Activated gamma-delta T cell treated with anti-CD3 and anti-CD28 coated beads, Interleukin-2, amount 50 U/mL, for 16 hours (primary cell): ENCODE measurements around the gene SBK1.

Source experiments
- DNase-seq: peaks from one replicate; pipeline ENCODE4 v3.0.0-alpha.2; 2020; ENCODE audit warnings: low read depth

Gene SBK1

GRCh38 chr16:28282045-28282444 lies 10.3 kb upstream of the SBK1 start:
- DNase-seq: no peak

GRCh38 chr16:28283173-28283572 lies 9.2 kb upstream of the SBK1 start:
- DNase-seq: no peak

GRCh38 chr16:28283798-28284577 lies 8.3 kb upstream of the SBK1 start:
- no peak for DNase-seq

GRCh38 chr16:28285649-28286048 lies 6.7 kb upstream of the SBK1 start:
- DNase-seq: no peak

- DNase-seq: no peak
These were observed 4.2 kb upstream of the SBK1 start for GRCh38 chr16:28288114-28288513.

GRCh38 chr16:28289048-28289447 lies 3.3 kb upstream of the SBK1 start:
- no peak for DNase-seq

- DNase-seq: no peak
These were observed 2.1 kb upstream of the SBK1 start for GRCh38 chr16:28289939-28290858.

GRCh38 chr16:28290859-28291254 lies 1.5 kb upstream of the SBK1 start:
- no peak for DNase-seq

DNA sequence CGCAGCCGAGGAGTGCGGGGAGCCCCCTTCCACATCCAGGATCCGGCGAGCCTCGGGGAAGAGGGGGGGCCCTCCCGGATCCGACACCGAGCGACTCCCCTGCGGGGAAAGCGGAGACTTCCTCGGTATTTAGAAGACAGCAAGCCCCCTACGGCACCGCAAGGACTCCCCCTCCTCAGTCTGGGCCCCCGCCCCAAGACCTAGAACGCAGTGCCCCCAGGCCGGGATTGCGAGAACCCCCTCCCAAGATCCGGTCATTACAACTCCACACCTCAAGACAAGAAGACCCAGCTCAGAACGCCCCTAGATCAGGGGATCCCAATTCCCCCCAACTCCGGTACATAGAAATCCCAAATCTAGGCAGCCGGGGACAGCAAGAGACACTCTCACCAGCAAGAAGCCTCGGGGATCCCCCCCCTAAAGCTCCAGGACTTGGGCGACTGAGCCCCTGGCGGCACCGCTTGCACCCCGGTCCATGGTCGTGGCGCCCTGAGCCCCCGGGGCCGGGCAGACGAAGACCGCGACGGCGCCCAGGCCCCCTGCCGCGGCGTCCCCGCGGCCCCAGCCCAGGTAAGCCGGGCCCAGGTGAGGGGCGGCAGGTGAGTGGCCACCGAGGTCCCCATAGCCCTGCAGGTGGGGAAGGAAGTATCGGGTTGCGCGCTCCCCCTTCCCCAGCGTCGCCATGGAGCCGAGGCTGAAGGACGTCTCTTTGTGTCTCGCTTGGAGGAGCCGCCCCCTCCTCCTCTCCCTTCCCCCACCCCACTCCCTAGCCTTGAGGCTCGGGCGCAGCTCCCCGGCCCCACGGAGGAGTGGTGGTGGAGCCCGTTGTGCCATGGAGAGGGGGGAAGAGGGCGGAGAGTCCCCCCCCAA lies 641 bp downstream of the SBK1 start:
- no peak for DNase-seq

DNA sequence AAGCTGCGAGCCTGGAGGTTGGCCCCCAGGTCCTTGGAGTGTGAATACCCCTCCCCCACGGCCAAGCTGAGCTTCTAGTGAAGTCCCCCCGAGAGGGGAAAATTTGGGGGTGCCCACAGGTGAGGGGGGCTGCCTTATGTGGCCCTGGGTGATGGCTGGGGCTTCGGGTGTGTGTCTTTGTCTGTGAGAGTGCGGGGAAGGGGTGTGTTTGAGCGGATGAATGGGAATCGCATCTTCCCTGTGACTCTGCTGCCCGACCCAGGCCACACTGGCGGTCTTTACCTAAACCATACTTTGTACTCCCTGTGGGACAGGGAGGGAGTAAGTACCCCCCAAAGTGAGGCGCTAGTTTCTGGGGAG lies 1.3 kb downstream of the SBK1 start:
- no peak for DNase-seq

GRCh38 chr16:28294201-28294600 lies 1.9 kb downstream of the SBK1 start:
- no peak for DNase-seq

GRCh38 chr16:28295276-28295675 lies 3.0 kb downstream of the SBK1 start:
- no peak for DNase-seq

DNA sequence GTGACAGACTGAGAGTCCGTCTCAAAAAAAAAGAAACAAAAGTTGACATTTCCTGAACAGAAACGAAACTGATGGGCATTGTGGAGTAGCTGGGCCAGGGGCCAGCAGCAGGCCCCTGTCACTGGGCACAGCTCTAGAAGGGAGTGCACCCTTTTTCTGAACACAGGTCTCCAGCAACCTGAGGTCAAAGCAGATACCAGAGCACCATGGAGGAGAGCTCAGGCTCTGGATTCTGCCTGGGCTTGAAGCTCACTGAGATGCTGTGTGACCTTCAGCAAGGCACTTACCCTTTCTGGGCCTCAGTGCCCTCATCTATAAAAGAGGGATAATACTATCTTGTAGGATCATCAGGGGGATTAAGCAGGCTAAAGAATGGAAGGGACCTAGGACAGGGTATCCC lies 5.0 kb downstream of the SBK1 start:
- DNase-seq: no peak

GRCh38 chr16:28297784-28298510 lies 5.6 kb downstream of the SBK1 start:
- DNase-seq: no peak

GRCh38 chr16:28298511-28298878 lies 6.2 kb downstream of the SBK1 start:
- DNase-seq: no peak

- no peak for DNase-seq
These were observed 8.0 kb downstream of the SBK1 start for GRCh38 chr16:28300327-28300726.

- no peak for DNase-seq
These were observed 8.8 kb downstream of the SBK1 start for GRCh38 chr16:28301154-28301553.

- no peak for DNase-seq
These were observed 9.3 kb downstream of the SBK1 start for GRCh38 chr16:28301620-28302019.

DNA sequence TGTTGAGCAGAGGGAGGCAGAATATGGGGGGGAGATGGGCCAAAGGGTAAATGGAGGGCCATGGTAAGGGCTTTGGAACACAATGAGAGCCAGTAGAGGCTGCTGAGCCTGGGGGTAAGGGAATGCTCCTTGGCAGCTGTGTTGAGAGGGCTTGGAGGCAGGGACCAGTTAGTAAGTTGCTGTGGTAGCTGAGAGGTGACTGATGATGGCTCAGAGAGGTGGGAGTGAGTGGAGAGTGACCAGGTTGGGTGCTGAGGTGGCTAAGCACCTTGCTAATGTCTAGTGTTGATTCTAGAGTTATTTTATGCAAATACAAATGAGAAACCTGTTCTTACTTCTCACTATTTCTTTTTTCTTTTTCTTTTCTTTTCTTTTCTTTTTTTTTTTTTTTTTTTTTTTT lies 10.8 kb downstream of the SBK1 start:
- no peak for DNase-seq

- no peak for DNase-seq
These were observed 11.9 kb downstream of the SBK1 start for GRCh38 chr16:28304214-28304613.

DNA sequence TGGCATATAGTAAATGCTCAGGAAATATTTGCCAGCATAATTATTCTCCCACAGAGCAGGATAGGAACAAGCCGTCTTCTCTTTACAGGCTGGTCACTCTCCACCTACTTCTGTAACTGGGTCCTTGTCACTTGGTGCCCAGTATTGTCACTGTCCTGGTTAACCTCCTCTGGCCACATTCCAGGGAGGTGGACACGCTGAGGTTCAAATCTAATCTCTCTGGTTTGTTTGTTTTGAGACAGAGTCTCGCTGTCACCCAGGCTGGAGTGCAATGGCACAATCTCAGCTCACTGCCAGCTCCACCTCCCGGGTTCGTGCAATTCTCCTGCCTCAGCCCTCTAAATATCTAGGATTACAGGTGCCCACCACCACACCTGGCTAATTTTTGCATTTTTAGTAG lies 15.6 kb downstream of the SBK1 start:
- DNase-seq: no peak
